ENCODE results near the gene ELP1. TPM values are rescaled to one million over a fixed set of nuclear protein-coding genes. Genes with fewer than 3 reads are reported as not detected.
"Not testable (repeated sequence)": the region's sequence is repeated elsewhere in the genome, so short reads cannot be mapped to it uniquely, and the experiment has no call there.

ELP1 gene
- total RNA-seq, 4 donors from 2014 or later = 12.3 to 22.2 (median 20.2) TPM

- H3K36me3 ChIP-seq = no peaks in the 10 kb centered on the region
- no peak for TF ChIP-seq POLR2A (IDR thresholded peaks at IDR 0.05)
- TF ChIP-seq CTCF (IDR thresholded peaks at IDR 0.05) = peak in 3 of 6 experiments; percentile 4 to 37 (median 23)
- WGBS, 2 donors = 75 to 83% methylated on average over 3 of the region's 3 CpGs
- no peak overlapping the region for H3K4me3 ChIP-seq
- intact Hi-C loops (cut with DNase I) = no loop called here
- no peak overlapping the region for H3K27ac ChIP-seq
- DNase-seq = no peak
- no peaks in the 10 kb centered on the region for H3K9me3 ChIP-seq
- H3K4me1 ChIP-seq = peaks cover 0 to 17% (median under 1%) of the 10 kb centered on the region in 3 donors
- no peaks in the 10 kb centered on the region for H3K27me3 ChIP-seq
Observed at GRCh38 chr9:108850293-108850897, 83.5 kb downstream of the ELP1 start.

- peaks cover 7 to 32% (median 8%) of the 10 kb centered on the region in 3 donors for H3K4me1 ChIP-seq
- H3K27me3 ChIP-seq; H3K27ac ChIP-seq; H3K36me3 ChIP-seq; intact Hi-C loops (cut with DNase I); H3K9me3 ChIP-seq; H3K4me3 ChIP-seq; DNase-seq: not testable (repeated sequence)
- WGBS, 2 donors = 88 to 97% methylated on average over 4 to 8 of the region's 8 CpGs
Observed at GRCh38 chr9:108848296-108848695, 85.6 kb downstream of the ELP1 start.

GRCh38 chr9:108845947-108846346 is 88.0 kb downstream of the ELP1 start:
- H3K9me3 ChIP-seq = no peaks in the 10 kb centered on the region
- TF ChIP-seq CTCF (IDR thresholded peaks at IDR 0.05) = no peak
- TF ChIP-seq POLR2A (IDR thresholded peaks at IDR 0.05) = no peak
- no peak overlapping the region for H3K4me3 ChIP-seq
- H3K4me1 ChIP-seq = peaks cover 7 to 32% (median 8%) of the 10 kb centered on the region in 3 donors
- WGBS, 2 donors = 58 to 70% methylated on average over 2 of the region's 2 CpGs
- H3K36me3 ChIP-seq = no peaks in the 10 kb centered on the region
- no peak overlapping the region for H3K27ac ChIP-seq
- no peak for DNase-seq
- intact Hi-C loops (cut with DNase I) = no loop called here
- H3K27me3 ChIP-seq = no peaks in the 10 kb centered on the region

GRCh38 chr9:108845507-108845906 is 88.4 kb downstream of the ELP1 start:
- TF ChIP-seq CTCF (IDR thresholded peaks at IDR 0.05) = no peak
- no peak for TF ChIP-seq POLR2A (IDR thresholded peaks at IDR 0.05)
- intact Hi-C loops (cut with DNase I) = no loop called here
- 28 to 49% methylated on average over 4 to 5 of the region's 5 CpGs for WGBS, 2 donors
- no peak overlapping the region for H3K4me3 ChIP-seq
- no peaks in the 10 kb centered on the region for H3K36me3 ChIP-seq
- H3K4me1 ChIP-seq = peaks cover 7 to 32% (median 8%) of the 10 kb centered on the region in 3 donors
- H3K27me3 ChIP-seq = no peaks in the 10 kb centered on the region
- no peak overlapping the region for H3K27ac ChIP-seq
- H3K9me3 ChIP-seq = no peaks in the 10 kb centered on the region
- DNase-seq = no peak

GRCh38 chr9:108844856-108845255 is 89.1 kb downstream of the ELP1 start:
- WGBS, 2 donors = 30 to 46% methylated on average over 2 of the region's 2 CpGs
- H3K27ac ChIP-seq = no peak overlapping the region
- H3K9me3 ChIP-seq = no peaks in the 10 kb centered on the region
- no peaks in the 10 kb centered on the region for H3K36me3 ChIP-seq
- no peak for DNase-seq
- intact Hi-C loops (cut with DNase I) = no loop called here
- no peak overlapping the region for H3K4me3 ChIP-seq
- H3K4me1 ChIP-seq = peaks cover 7 to 32% (median 8%) of the 10 kb centered on the region in 3 donors
- no peaks in the 10 kb centered on the region for H3K27me3 ChIP-seq
- TF ChIP-seq CTCF (IDR thresholded peaks at IDR 0.05) (no peak), POLR2A (IDR thresholded peaks at IDR 0.05) (no peak)

GRCh38 chr9:108844391-108844790 is 89.5 kb downstream of the ELP1 start:
- no peak for DNase-seq
- WGBS, 2 donors = 31 to 59% methylated on average over 2 of the region's 2 CpGs
- intact Hi-C loops (cut with DNase I) = no loop called here
- Histone ChIP-seq H3K27ac (no peak overlapping the region), H3K36me3 (no peaks in the 10 kb centered on the region), H3K4me3 (no peak overlapping the region), H3K4me1 (peaks cover 7 to 31% (median 8%) of the 10 kb centered on the region in 3 donors), H3K9me3 (no peaks in the 10 kb centered on the region), H3K27me3 (no peaks in the 10 kb centered on the region)
- no peak for TF ChIP-seq CTCF (IDR thresholded peaks at IDR 0.05)
- no peak for TF ChIP-seq POLR2A (IDR thresholded peaks at IDR 0.05)
